Activated B cell treated with CpG ODN at 0.5 μM for 24 hours (primary cell): Measurements from ENCODE around the gene MGRN1. TPM values are rescaled to one million over a fixed set of nuclear protein-coding genes. Genes with fewer than 3 reads are reported as not detected.

ENCODE experiments used
- ATAC-seq: fragments of 200-7000 bp; cut with Tn5 transposase; one replicate; pipeline ENCODE4 v1.10.0; 2021; ENCODE audit warnings: low read depth, mild to moderate bottlenecking, moderate library complexity
- CTCF ChIA-PET: fragments of 350-600 bp; sonication (Branson Sonifier 250); formaldehyde crosslinking; loops from one replicate; lab custom pipeline; 2021; ENCODE audit warnings: antibody characterized with exemption; lab: Charles Lee
- POLR2A ChIA-PET: fragments of 350-600 bp; sonication (Branson Sonifier 250); formaldehyde crosslinking; loops from one replicate; lab custom pipeline; 2021; ENCODE audit warnings: antibody characterized with exemption; lab: Charles Lee
- DNase-seq: peaks from one replicate; pipeline ENCODE4 v3.0.0; 2022
- H3K27ac Mint-ChIP-seq: one replicate; pipeline ENCODE4 v1.8.0; 2020; ENCODE audit warnings: mixed read lengths
- H3K27me3 Mint-ChIP-seq: one replicate; pipeline ENCODE4 v1.8.0; 2021; ENCODE audit warnings: mixed read lengths
- H3K36me3 Mint-ChIP-seq: one replicate; pipeline ENCODE4 v1.8.0; 2021; ENCODE audit warnings: low read depth, mixed read lengths
- H3K4me1 Mint-ChIP-seq: one replicate; pipeline ENCODE4 v1.8.0; 2021; ENCODE audit warnings: mixed read lengths
- H3K4me3 Mint-ChIP-seq: one replicate; pipeline ENCODE4 v1.8.0; 2020; ENCODE audit warnings: mild to moderate bottlenecking, mixed read lengths
- H3K9me3 Mint-ChIP-seq: one replicate; pipeline ENCODE4 v1.8.0; 2020; ENCODE audit warnings: mixed read lengths
- intact Hi-C: fragments of 100-400 bp; cut with micrococcal nuclease; formaldehyde crosslinking; loops from one replicate; pipeline ENCODE4 v1.15.1; 2024
- total RNA-seq: library from RNA; stranded (reverse); gene quantifications from 2 replicates; pipeline ENCODE4 v1.2.3, GENCODE V29; 2022
- TF ChIP-seq, protein P1 (sequence below): fragments of 200-600 bp; IDR thresholded peaks from one replicate; pipeline ENCODE4 v1.8.0; 2022; ENCODE audit warnings: antibody characterized with exemption, mild to moderate bottlenecking

The MGRN1 gene
- total RNA-seq, 1 donor from 2014 or later = 88.6 TPM

GRCh38 chr16:4667203-4667963, 42.8 kb downstream of the MGRN1 start:
- peaks cover 24% of the 10 kb centered on the region for H3K4me1 Mint-ChIP-seq
- POLR2A ChIA-PET = interaction anchor here (0.7 to 1.0 kb wide), 2 partner anchors 31 to 120 kb away, joined by 3 to 4 read pairs; no protein-coding TSS in a partner anchor
- TF ChIP-seq, protein P1, sequence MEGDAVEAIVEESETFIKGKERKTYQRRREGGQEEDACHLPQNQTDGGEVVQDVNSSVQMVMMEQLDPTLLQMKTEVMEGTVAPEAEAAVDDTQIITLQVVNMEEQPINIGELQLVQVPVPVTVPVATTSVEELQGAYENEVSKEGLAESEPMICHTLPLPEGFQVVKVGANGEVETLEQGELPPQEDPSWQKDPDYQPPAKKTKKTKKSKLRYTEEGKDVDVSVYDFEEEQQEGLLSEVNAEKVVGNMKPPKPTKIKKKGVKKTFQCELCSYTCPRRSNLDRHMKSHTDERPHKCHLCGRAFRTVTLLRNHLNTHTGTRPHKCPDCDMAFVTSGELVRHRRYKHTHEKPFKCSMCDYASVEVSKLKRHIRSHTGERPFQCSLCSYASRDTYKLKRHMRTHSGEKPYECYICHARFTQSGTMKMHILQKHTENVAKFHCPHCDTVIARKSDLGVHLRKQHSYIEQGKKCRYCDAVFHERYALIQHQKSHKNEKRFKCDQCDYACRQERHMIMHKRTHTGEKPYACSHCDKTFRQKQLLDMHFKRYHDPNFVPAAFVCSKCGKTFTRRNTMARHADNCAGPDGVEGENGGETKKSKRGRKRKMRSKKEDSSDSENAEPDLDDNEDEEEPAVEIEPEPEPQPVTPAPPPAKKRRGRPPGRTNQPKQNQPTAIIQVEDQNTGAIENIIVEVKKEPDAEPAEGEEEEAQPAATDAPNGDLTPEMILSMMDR = no peak
- CTCF ChIA-PET = no interaction called here
- H3K36me3 Mint-ChIP-seq = peaks cover 44% of the 10 kb centered on the region
- H3K27me3 Mint-ChIP-seq = no peaks in the 10 kb centered on the region
- intact Hi-C loops = no loop called here
- DNase-seq (no peak), ATAC-seq (no peak)
- H3K4me3 Mint-ChIP-seq = no peak overlapping the region
- H3K27ac Mint-ChIP-seq = no peak overlapping the region
- no peaks in the 10 kb centered on the region for H3K9me3 Mint-ChIP-seq

DNA sequence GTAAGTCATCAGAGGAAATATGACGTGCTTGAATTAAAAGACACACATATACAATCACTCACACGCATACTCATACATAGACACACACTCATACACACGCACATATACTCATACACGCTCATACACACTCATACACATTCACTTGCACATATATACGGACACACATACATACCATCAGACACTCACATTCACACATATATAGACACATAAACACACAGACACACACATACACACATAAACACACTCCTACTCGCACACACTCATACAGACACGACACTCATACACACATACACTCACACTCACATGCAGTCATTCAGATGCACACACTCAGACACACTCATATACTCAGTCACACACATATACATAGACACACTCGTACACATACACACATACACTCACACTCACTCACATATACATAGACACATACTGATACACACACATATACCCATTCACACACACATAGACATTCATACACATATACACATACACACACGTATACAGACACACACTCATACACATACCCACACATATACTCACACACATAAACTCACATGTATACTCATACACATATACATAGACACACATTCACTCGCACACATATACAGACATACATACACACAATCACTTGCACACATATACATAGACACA, 43.8 kb downstream of the MGRN1 start:
- Mint-ChIP-seq H3K4me1 (peaks cover 20% of the 10 kb centered on the region), H3K9me3 (no peaks in the 10 kb centered on the region), H3K27me3 (no peaks in the 10 kb centered on the region), H3K36me3 (peaks cover 45% of the 10 kb centered on the region), H3K27ac (no peak overlapping the region), H3K4me3 (no peak overlapping the region)
- TF ChIP-seq, protein P1 = no peak
- ChIA-PET POLR2A (interaction anchor here (1.0 kb wide), 1 partner anchor 32 kb away, joined by 3 read pairs; no protein-coding TSS in a partner anchor), CTCF (no interaction called here)
- intact Hi-C loops = no loop called here
- no peak for ATAC-seq
- no peak for DNase-seq

DNA sequence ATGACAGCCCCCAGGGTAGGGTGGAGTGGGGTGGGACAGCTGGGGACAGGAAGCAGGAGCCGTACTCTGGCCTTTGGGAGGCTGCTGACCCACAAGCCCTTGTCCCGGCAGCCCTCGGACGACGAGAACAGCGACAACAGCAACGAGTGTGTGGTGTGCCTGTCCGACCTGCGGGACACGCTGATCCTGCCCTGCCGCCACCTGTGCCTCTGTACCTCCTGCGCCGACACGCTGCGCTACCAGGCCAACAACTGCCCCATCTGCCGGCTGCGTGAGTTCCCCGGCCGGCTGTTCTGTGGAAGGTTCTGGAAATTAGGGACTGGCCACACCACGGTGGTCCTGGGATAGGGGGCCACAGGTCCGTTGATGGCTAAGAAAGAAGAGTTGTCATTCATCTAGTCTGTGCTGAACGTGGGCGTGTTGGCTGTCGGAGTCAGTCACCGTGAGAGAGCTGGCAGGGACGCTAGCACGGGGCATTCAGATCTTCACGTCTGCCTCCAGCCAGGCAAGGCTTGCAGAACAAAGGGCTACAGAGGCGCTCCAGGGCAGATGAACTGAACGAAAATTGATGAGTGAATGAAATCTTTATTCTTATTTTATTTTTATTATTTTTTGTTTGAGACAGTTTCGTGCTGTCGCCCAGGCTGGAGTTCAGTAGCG, 48.9 kb downstream of the MGRN1 start:
- no peaks in the 10 kb centered on the region for H3K27me3 Mint-ChIP-seq
- H3K36me3 Mint-ChIP-seq = peaks cover 47% of the 10 kb centered on the region
- H3K4me1 Mint-ChIP-seq = peaks cover 4% of the 10 kb centered on the region
- ChIA-PET CTCF (no interaction called here), POLR2A (no interaction called here)
- intact Hi-C loops = no loop called here
- ATAC-seq (no peak), DNase-seq (no peak)
- TF ChIP-seq, protein P1 = no peak
- H3K27ac Mint-ChIP-seq = no peak overlapping the region
- H3K4me3 Mint-ChIP-seq = no peak overlapping the region
- H3K9me3 Mint-ChIP-seq = no peaks in the 10 kb centered on the region

DNA sequence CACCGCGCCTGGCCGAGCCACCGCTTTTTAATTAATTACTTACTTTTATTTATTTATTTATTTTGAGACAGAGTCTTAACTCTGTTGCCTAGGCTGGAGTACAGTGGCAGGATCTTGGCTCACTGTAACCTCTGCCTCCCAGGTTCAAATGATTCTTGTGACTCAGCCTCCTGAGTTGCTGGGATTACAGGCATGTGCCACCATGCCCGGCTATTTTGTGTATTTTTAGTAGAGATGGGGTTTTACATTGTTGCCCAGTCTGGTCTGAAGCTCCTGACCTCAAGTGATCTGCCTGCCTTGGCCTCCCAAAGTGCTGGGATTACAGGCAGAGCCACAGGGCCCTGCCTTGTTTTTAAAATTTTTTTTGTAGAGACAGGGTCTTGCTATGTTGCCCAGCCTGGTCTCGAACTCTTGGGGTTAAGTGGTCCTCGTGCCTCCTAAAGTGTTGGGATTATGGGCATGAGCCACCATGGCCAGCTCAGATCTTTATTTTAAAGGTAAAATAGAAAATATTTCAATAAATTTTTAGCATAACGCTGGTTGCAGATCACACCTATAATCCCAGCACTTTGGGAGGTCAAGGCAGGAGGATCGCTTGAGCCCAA, 50.4 kb downstream of the MGRN1 start:
- ChIA-PET CTCF (no interaction called here), POLR2A (no interaction called here)
- DNase-seq = no peak
- ATAC-seq = no peak
- TF ChIP-seq, protein P1 = no peak
- Mint-ChIP-seq H3K27me3 (no peaks in the 10 kb centered on the region), H3K27ac (no peak overlapping the region), H3K36me3 (peaks cover 50% of the 10 kb centered on the region), H3K9me3 (no peaks in the 10 kb centered on the region), H3K4me1 (peaks cover 4% of the 10 kb centered on the region), H3K4me3 (no peak overlapping the region)
- intact Hi-C loops = no loop called here
